DOHH2 (cell line): Measurements from ENCODE around the gene PHF20.
"Not testable (repeated sequence)": the region's sequence is repeated elsewhere in the genome, so short reads cannot be mapped to it uniquely, and the experiment has no call there.

Experiments used
- H3F3A ChIP-seq: fragments of 200-600 bp; sonication (generic), shearing (Covaris generic); 2 replicates; pipeline ENCODE4 v1.6.0; 2016; ENCODE audit warnings: antibody characterized with exemption, mild to moderate bottlenecking; ENCODE audit not compliant: control insufficient read depth, insufficient read depth
- H3K27ac ChIP-seq: fragments of 200-600 bp; sonication (generic); 2 replicates; pipeline ENCODE4 v1.5.1; 2014; ENCODE audit warnings: low read depth, mild to moderate bottlenecking, low read length, moderate library complexity
- H3K27me3 ChIP-seq: fragments of 200-600 bp; sonication (generic); 2 replicates; pipeline ENCODE4 v1.6.1; 2014; ENCODE audit warnings: mild to moderate bottlenecking, low read length, mixed read lengths; ENCODE audit not compliant: control insufficient read depth
- H3K36me3 ChIP-seq: fragments of 200-600 bp; sonication (generic); 2 replicates; pipeline ENCODE4 v1.6.1; 2014; ENCODE audit warnings: mild to moderate bottlenecking, low read length, moderate library complexity, mixed read lengths; ENCODE audit not compliant: control insufficient read depth
- H3K4me1 ChIP-seq: fragments of 200-600 bp; sonication (generic); 2 replicates; pipeline ENCODE4 v1.6.1; 2014; ENCODE audit warnings: mild to moderate bottlenecking, low read length, mixed read lengths; ENCODE audit not compliant: control insufficient read depth
- H3K4me2 ChIP-seq: fragments of 200-600 bp; sonication (generic); 2 replicates; pipeline ENCODE4 v1.6.0; 2014; ENCODE audit warnings: mild to moderate bottlenecking, low read length, moderate library complexity
- H3K4me3 ChIP-seq: fragments of 200-600 bp; sonication (generic); 2 replicates; pipeline ENCODE4 v1.5.1; 2014; ENCODE audit warnings: mild to moderate bottlenecking, low read length, mixed read lengths
- H3K79me2 ChIP-seq: fragments of 200-600 bp; sonication (generic); 2 replicates; pipeline ENCODE4 v1.6.1; 2014; ENCODE audit warnings: mild to moderate bottlenecking, low read length, mixed read lengths; ENCODE audit not compliant: control insufficient read depth
- H3K9me2 ChIP-seq: fragments of 200-600 bp; sonication (generic); replicated peaks from 2 replicates; pipeline ENCODE4 v1.6.1; 2014; ENCODE audit warnings: mild to moderate bottlenecking, low read length, mixed read lengths; ENCODE audit not compliant: control insufficient read depth
- H3K9me3 ChIP-seq: fragments of 200-600 bp; sonication (generic); 2 replicates; pipeline ENCODE4 v1.6.1; 2014; ENCODE audit warnings: antibody characterized with exemption, low read length, mixed read lengths; ENCODE audit not compliant: control insufficient read depth, insufficient read depth
- H4K20me1 ChIP-seq: fragments of 200-600 bp; sonication (generic); 2 replicates; pipeline ENCODE4 v1.6.0; 2014; ENCODE audit warnings: low read depth, mild to moderate bottlenecking, antibody characterized with exemption, low read length, moderate library complexity; ENCODE audit not compliant: control insufficient read depth, insufficient read depth
- CTCF ChIP-seq: fragments of 200-600 bp; sonication (generic); IDR thresholded peaks from one replicate; pipeline ENCODE4 v1.5.1; 2014; ENCODE audit warnings: antibody characterized with exemption, mild to moderate bottlenecking, low read depth, low read length; ENCODE audit not compliant: poor library complexity, severe bottlenecking
- EZH2phosphoT487 ChIP-seq: fragments of 200-600 bp; sonication (generic); IDR thresholded peaks from 2 replicates; pipeline ENCODE4 v1.6.1; 2017; ENCODE audit warnings: borderline replicate concordance, mild to moderate bottlenecking, antibody characterized with exemption, low read length, moderate library complexity, mixed read lengths

PHF20 gene

GRCh38 chr20:35771689-35772562 lies at the start of gene PHF20:
TSS of gene PHF20 (plus strand) at chr20:35772015. CDS start at chr20:35801523, 29,508 bp downstream.
- H3K36me3 ChIP-seq = peaks cover 31% of the 10 kb centered on the region
- H3K79me2 ChIP-seq = peaks cover 47% of the 10 kb centered on the region
- no peaks in the 10 kb centered on the region for H4K20me1 ChIP-seq
- H3F3A ChIP-seq = peaks cover 12% of the 10 kb centered on the region
- H3K27me3 ChIP-seq = no peaks in the 10 kb centered on the region
- TF ChIP-seq CTCF (no peak), EZH2phosphoT487 (no peak)
- H3K9me2 ChIP-seq = no peaks in the 10 kb centered on the region
- peaks cover 46% of the 10 kb centered on the region for H3K4me1 ChIP-seq
- H3K4me2 ChIP-seq = peak within 1 kb of the TSS; percentile 97
- peak within 1 kb of the TSS; percentile 36 for H3K27ac ChIP-seq
- H3K4me3 ChIP-seq = peak within 1 kb of the TSS; percentile 79
- H3K9me3 ChIP-seq = peaks cover 5% of the 10 kb centered on the region; the same call in 1 of the 2 replicates

- not testable (repeated sequence) for H3K4me1 ChIP-seq, H3K9me2 ChIP-seq, H3K4me3 ChIP-seq, H3K9me3 ChIP-seq, H3K27me3 ChIP-seq, H3K4me2 ChIP-seq, H3K27ac ChIP-seq
- Histone ChIP-seq H4K20me1 (peaks cover 18% of the 10 kb centered on the region; the same call in 1 of the 2 replicates), H3F3A (peaks cover 28% of the 10 kb centered on the region), H3K79me2 (peaks cover 94% of the 10 kb centered on the region), H3K36me3 (peaks cover 97% of the 10 kb centered on the region)
These were observed 48.6 kb upstream of the PHF20 start for GRCh38 chr20:35723275-35723639.

- not testable (repeated sequence) for H3K4me2 ChIP-seq, H3K4me3 ChIP-seq, H3K27me3 ChIP-seq, H3K27ac ChIP-seq, H3K9me3 ChIP-seq, H3K9me2 ChIP-seq, H3K4me1 ChIP-seq
- Histone ChIP-seq H3K36me3 (peaks cover 97% of the 10 kb centered on the region), H3K79me2 (peaks cover 93% of the 10 kb centered on the region), H4K20me1 (peaks cover 17% of the 10 kb centered on the region; the same call in 1 of the 2 replicates), H3F3A (peaks cover 28% of the 10 kb centered on the region)
These were observed 48.0 kb upstream of the PHF20 start for GRCh38 chr20:35723652-35724320.

- Histone ChIP-seq H3K36me3 (peaks cover 97% of the 10 kb centered on the region), H3K4me1 (no peaks in the 10 kb centered on the region), H3F3A (peaks cover 25% of the 10 kb centered on the region), H3K4me2 (no peak overlapping the region), H3K27ac (no peak overlapping the region), H4K20me1 (peaks cover 20% of the 10 kb centered on the region; the same call in 1 of the 2 replicates), H3K79me2 (peaks cover 93% of the 10 kb centered on the region), H3K9me2 (no peaks in the 10 kb centered on the region), H3K27me3 (no peaks in the 10 kb centered on the region), H3K4me3 (no peak overlapping the region), H3K9me3 (no peaks in the 10 kb centered on the region)
- no peak for TF ChIP-seq EZH2phosphoT487
- no peak for TF ChIP-seq CTCF
These were observed 47.2 kb upstream of the PHF20 start for GRCh38 chr20:35724321-35725230.
